Heart left ventricle (tissue), 16 donors: ENCODE data around the gene HCN4. TPM values are rescaled to one million over a fixed set of nuclear protein-coding genes. Genes with fewer than 3 reads are reported as not detected.

Experiments
- ATAC-seq, 4 donors: fragments of 200-7000 bp; cut with Tn5 transposase; one replicate each; pipeline ENCODE4 v1.9.1; 2020 to 2022; ENCODE audit warnings: moderate library complexity in 4 of 4, mild to moderate bottlenecking in 3 of 4, moderate number of reproducible peaks in 1 of 4
- DNase-seq, 5 donors: peaks; one replicate each; pipeline ENCODE4 v3.0.0-alpha.2; 2020
- H3K27ac ChIP-seq, 12 donors: fragments of 200-600 bp; sonication (generic) in 4 of 12; one replicate each; pipeline versions ENCODE4 v1.5.0 to v1.8.0; 2016 to 2022; ENCODE audit warnings: mild to moderate bottlenecking in 2 of 12
- H3K27me3 ChIP-seq, 9 donors: fragments of 200-600 bp; sonication (generic) in 2 of 9; one replicate each; pipeline versions ENCODE4 v1.5.1 to v1.8.0; 2016 to 2022; ENCODE audit warnings: mild to moderate bottlenecking in 3 of 9
- H3K36me3 ChIP-seq, 9 donors: fragments of 200-600 bp; sonication (generic) in 2 of 9; one replicate each; pipeline versions ENCODE4 v1.5.0 to v1.8.0; 2018 to 2022; ENCODE audit warnings: mild to moderate bottlenecking in 2 of 9
- H3K4me1 ChIP-seq, 12 donors: fragments of 200-600 bp; sonication (generic) in 4 of 12; one replicate each; pipeline versions ENCODE4 v1.5.0 to v1.8.0; 2016 to 2022; ENCODE audit warnings: mild to moderate bottlenecking in 3 of 12
- H3K4me3 ChIP-seq, 12 donors: fragments of 200-600 bp; sonication (generic) in 4 of 12; one replicate each; pipeline versions ENCODE4 v1.5.0 to v1.8.0; 2017 to 2022; ENCODE audit warnings: mild to moderate bottlenecking in 9 of 12, moderate library complexity in 4 of 12
- H3K9me3 ChIP-seq, 12 donors: fragments of 200-600 bp; sonication (generic) in 4 of 12; one replicate each; pipeline versions ENCODE4 v1.5.0 to v1.8.0; 2016 to 2022; ENCODE audit warnings: mild to moderate bottlenecking in 1 of 12
- POLR2A ChIP-seq, 2 donors: fragments of 450-650 bp; IDR thresholded peaks; one replicate each; pipeline ENCODE4 v1.6.1; 2017; ENCODE audit warnings: antibody characterized with exemption in 2 of 2, mild to moderate bottlenecking in 2 of 2, moderate library complexity in 2 of 2
- WGBS, 4 donors: extraction: QIAGEN DNeasy Blood & Tissue Kit in 2 of 4; methylation state at CpG; one replicate each; pipeline versions ENCODE4 v1.1.5 to v1.1.7; 2013 to 2018; 5-methylcytosine and 5-hydroxymethylcytosine counted together
- intact Hi-C, 10 donors: fragments of 100-400 bp; cut with DNase I; formaldehyde crosslinking; loops; one replicate each; pipeline versions ENCODE4 v1.11.1 to v1.14.2; 2022
- polyA plus RNA-seq, 2 donors: library from polyadenylated mRNA; stranded (reverse); fragments of 200-250 nt; gene quantifications; one replicate each; pipeline ENCODE4 v1.2.3, GENCODE V29; 2013
- total RNA-seq, 9 donors: library from RNA; depleted of rRNA in 2 of 9; stranded (reverse); fragments of >200 nt in 2 of 9; fragmentation: NEBNext Ultra II Directional in 3 of 9; extraction: Animal tissue kit (Norgen Biotek cat#: 25700) in 3 of 9; gene quantifications; one replicate each; pipeline versions ENCODE4 v1.1.0 to v1.2.4, GENCODE V29; 2016 to 2023
- TF ChIP-seq, protein P1 (sequence below), 12 donors: fragments of 200-600 bp; sonication (generic) in 4 of 12; IDR thresholded peaks; one replicate each; pipeline versions ENCODE4 v1.5.0 to v1.8.0; 2018 to 2022; ENCODE audit warnings: antibody characterized with exemption in 12 of 12, mild to moderate bottlenecking in 5 of 12
- donor health status: ischemic (EF 13 %, LVEDD 7.1; RV severe dilation, severe dysfunction).
- donor health status: healthy with polysubstance abuse.
- donor health status: DM: no; HTN: yes; CAD: no.
- donor health status: DM: no; HTN: no; CAD: no.
- donor health status: ischemic (EF 25% LVEDD 6.9; RV normal size, moderate dysfunction).
- donor health status: ischemic (EF 25% LVEDD 5.7; RV mildly dilated, moderate dysfunction).
- donor health status: healthy.
- donor health status: DM: yes; HTN: yes; CAD: no.
- donor health status: ischemic (EF 35%, LVEDD 5.7; RV mildly dilated, moderate dysfunction).
- donor health status: nonischemic (EF 11% LVEDD 7.7; RV severe dilation, severe dysfunction).
- donor health status: DM: yes; HTN: yes; CAD: no.
- donor health status: PGD.
- donor health status: ischemic (EF 29% LVEDD 5.4; RV normal size, mild dysfunction).
- donor health status: nonischemic (EF 23%, LVEDD 6.1; RV moderate dilation, normal function).

The HCN4 gene
- total and polyA plus RNA-seq, 11 donors = 5.1 to 23.0 (median 8.4) TPM

DNA sequence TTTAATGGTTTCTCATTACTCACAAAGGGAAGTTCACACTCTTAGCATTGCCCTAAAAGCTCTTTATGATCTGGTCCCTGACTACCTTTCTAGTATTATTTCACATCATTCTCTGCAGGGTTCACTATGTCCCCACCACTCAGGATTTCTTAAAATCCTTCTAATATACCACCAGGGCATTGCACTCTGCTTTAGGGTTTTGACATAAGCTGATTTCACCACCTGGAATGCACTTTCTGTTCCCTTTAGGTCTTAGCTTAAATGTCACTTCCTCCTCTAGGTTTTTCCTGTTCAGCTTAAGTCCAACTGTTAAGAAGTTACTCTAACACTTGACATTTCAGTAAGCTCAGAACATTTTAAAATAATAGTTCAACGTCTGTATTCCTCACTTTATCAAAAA, 81.7 kb downstream of the HCN4 start:
- H3K4me1 ChIP-seq = peaks cover 0 to 16% (median 3%) of the 10 kb centered on the region in 12 donors

DNA sequence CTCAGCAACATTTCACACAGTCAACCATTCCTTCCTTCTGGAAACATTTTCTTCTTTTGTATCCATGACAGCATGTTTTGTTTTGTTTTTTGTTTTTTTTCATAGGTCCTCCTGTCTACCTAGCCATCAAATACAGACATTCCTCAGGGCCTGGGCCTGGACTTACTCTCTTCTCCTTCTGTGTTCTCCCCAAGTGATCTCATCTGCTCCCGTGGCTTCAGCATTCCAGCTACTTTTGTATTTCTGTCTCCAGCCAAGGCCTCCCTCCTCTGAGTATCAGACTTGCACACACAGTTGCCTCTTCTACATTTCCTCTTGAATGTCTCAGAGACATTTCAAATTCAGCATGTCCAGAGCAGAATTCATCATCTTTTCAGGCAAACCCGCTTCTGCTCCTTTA, 82.4 kb downstream of the HCN4 start:
- intact Hi-C loops = no loop called here
- Histone ChIP-seq H3K9me3 (no peaks in the 10 kb centered on the region), H3K4me3 (no peak overlapping the region), H3K36me3 (peaks cover 0 to 83% (median 28%) of the 10 kb centered on the region in 9 donors), H3K4me1 (peaks cover 0 to 16% (median 3%) of the 10 kb centered on the region in 12 donors), H3K27ac (no peak overlapping the region), H3K27me3 (no peaks in the 10 kb centered on the region)
- DNase-seq (no peak), ATAC-seq (no peak)
- no peak for TF ChIP-seq POLR2A (IDR thresholded peaks at IDR 0.05)
- TF ChIP-seq, protein P1, sequence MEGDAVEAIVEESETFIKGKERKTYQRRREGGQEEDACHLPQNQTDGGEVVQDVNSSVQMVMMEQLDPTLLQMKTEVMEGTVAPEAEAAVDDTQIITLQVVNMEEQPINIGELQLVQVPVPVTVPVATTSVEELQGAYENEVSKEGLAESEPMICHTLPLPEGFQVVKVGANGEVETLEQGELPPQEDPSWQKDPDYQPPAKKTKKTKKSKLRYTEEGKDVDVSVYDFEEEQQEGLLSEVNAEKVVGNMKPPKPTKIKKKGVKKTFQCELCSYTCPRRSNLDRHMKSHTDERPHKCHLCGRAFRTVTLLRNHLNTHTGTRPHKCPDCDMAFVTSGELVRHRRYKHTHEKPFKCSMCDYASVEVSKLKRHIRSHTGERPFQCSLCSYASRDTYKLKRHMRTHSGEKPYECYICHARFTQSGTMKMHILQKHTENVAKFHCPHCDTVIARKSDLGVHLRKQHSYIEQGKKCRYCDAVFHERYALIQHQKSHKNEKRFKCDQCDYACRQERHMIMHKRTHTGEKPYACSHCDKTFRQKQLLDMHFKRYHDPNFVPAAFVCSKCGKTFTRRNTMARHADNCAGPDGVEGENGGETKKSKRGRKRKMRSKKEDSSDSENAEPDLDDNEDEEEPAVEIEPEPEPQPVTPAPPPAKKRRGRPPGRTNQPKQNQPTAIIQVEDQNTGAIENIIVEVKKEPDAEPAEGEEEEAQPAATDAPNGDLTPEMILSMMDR (IDR thresholded peaks at IDR 0.05) = no peak
- 80 to 87% (median 84%) methylated on average over 2 of the region's 2 CpGs for WGBS, 4 donors

More for the DNA sequence above, 81.7 kb downstream of the HCN4 start:
- Histone ChIP-seq H3K27me3 (no peaks in the 10 kb centered on the region), H3K4me3 (no peak overlapping the region), H3K27ac (no peak overlapping the region), H3K9me3 (no peaks in the 10 kb centered on the region), H3K36me3 (peaks cover 0 to 79% (median 33%) of the 10 kb centered on the region in 9 donors)
- ATAC-seq = no peak
- 56 to 83% (median 70%) methylated on average over 1 of the region's 1 CpG for WGBS, 4 donors
- DNase-seq = no peak
- TF ChIP-seq, protein P1 (IDR thresholded peaks at IDR 0.05) = no peak
- TF ChIP-seq POLR2A (IDR thresholded peaks at IDR 0.05) = no peak
- intact Hi-C loops = no loop called here

DNA sequence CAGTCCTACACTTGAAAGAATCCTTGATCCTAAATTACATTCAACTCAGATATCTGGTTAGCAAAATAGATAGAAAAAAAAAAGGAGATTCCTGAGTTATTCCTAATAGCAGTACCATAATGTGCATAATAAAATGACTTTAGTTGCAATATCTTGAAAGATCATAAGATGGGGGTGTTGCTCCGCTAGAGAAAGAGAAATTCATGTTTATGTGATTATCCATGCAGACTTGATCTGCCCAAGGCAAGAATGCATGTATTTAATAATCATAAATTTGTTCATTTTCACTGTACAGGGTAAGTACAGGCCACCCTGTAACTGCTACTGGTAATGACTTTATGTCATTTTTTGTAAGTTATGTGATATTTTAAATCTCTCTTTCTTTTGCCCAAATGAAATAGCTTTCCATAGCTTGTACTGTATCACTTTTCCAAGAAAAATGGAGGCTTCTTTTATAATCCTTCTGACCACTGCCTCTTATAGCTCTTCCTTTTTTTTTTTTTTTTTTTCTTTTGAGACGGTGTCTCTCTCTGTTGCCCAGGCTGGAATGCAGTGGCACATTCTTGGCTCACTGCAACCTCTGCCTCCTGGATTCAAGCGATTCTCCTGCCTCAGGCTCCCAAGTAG, 84.6 kb downstream of the HCN4 start:
- intact Hi-C loops = no loop called here
- Histone ChIP-seq H3K9me3 (no peaks in the 10 kb centered on the region), H3K4me3 (no peak overlapping the region), H3K27ac (no peak overlapping the region), H3K4me1 (peaks cover 0 to 16% (median 3%) of the 10 kb centered on the region in 12 donors), H3K27me3 (no peaks in the 10 kb centered on the region), H3K36me3 (peaks cover 0 to 75% (median 20%) of the 10 kb centered on the region in 9 donors)
- DNase-seq = no peak
- no peak for TF ChIP-seq POLR2A (IDR thresholded peaks at IDR 0.05)
- TF ChIP-seq, protein P1 (IDR thresholded peaks at IDR 0.05) = peak in 4 of 12 donors; percentile 18 to 41 (median 26)
- ATAC-seq = peak in 1 of 4 donors; percentile 10
- 74 to 82% (median 78%) methylated on average over 3 of the region's 3 CpGs for WGBS, 4 donors

DNA sequence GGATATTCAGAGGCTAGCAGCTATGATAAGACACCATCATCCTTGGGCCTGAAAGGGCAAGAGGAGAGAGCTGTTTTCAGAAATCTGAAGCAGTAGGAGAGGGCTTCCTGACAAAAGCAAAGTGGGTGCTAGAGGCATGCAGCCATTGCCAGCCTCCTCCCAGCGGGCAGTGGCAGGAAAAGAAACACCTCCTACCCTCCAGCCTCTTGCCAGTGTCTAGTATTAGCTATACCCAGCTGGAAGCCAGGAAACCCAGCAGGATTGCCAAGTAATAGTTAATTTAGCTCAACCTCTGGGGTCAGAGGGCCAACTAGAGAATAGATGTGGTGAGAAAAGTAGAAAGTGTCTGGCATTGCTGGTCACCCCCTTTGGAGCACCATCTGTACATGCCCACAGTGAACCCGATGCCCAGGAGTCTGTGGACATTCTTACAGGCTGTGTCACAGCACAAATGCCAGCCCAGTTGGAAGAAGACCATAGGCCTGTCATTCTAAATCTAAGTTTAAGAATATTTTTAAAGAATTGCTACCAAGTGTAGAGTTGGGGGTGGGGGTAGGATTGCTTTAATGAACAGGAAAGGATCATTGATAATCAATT, 85.3 kb downstream of the HCN4 start:
- no peak overlapping the region for H3K4me3 ChIP-seq
- no peaks in the 10 kb centered on the region for H3K27me3 ChIP-seq
- no peak for DNase-seq
- no peak for TF ChIP-seq POLR2A (IDR thresholded peaks at IDR 0.05)
- TF ChIP-seq, protein P1 (IDR thresholded peaks at IDR 0.05) = no peak
- peaks cover 0 to 75% (median 13%) of the 10 kb centered on the region in 9 donors for H3K36me3 ChIP-seq
- peaks cover 0 to 16% (median 3%) of the 10 kb centered on the region in 12 donors for H3K4me1 ChIP-seq
- intact Hi-C loops = no loop called here
- no peaks in the 10 kb centered on the region for H3K9me3 ChIP-seq
- WGBS, 4 donors = 48 to 70% (median 55%) methylated on average over 2 of the region's 2 CpGs
- peak overlapping the region in 4 of 12 donors; percentile 26 to 45 (median 33) for H3K27ac ChIP-seq
- ATAC-seq = peak; percentile 39 to 77 (median 68)
